Spleen (tissue), 7 donors: ENCODE measurements around the gene AGAP2.

ENCODE experiments used
- POLR2A ChIP-seq, 3 donors: fragments of 450-650 bp; IDR thresholded peaks; one replicate each; pipeline ENCODE4 v1.5.1; 2017; ENCODE audit warnings: antibody characterized with exemption in 3 of 3, mild to moderate bottlenecking in 1 of 3
- POLR2AphosphoS5 ChIP-seq, 3 donors: sonication (generic); formaldehyde crosslinking; IDR thresholded peaks; one replicate each; pipeline ENCODE4 v1.5.1; 2017; ENCODE audit warnings: antibody characterized with exemption in 3 of 3
- TF ChIP-seq, protein P1 (sequence below), 11 experiments: fragments of 200-600 bp in 7 of 11; fragments of 450-650 bp in 4 of 11; sonication (generic) in 4 of 11; IDR thresholded peaks in 8 of 11; conservative IDR thresholded peaks in 3 of 11; 1 replicate in 7 of 11; 2 replicates in 4 of 11; pipeline versions ENCODE4 v1.4.0 to v1.8.0; 2016 to 2021; ENCODE audit warnings: antibody characterized with exemption in 11 of 11, inconsistent platforms in 4 of 11, mild to moderate bottlenecking in 1 of 11
- donor health status: DM: no; HTN: no; CAD: no; lungs with moderate emphysema.
- donor health status: DM: no; HTN: no; CAD: no.
- donor health status: DM: no; HTN: no; CAD: no.

DNA sequence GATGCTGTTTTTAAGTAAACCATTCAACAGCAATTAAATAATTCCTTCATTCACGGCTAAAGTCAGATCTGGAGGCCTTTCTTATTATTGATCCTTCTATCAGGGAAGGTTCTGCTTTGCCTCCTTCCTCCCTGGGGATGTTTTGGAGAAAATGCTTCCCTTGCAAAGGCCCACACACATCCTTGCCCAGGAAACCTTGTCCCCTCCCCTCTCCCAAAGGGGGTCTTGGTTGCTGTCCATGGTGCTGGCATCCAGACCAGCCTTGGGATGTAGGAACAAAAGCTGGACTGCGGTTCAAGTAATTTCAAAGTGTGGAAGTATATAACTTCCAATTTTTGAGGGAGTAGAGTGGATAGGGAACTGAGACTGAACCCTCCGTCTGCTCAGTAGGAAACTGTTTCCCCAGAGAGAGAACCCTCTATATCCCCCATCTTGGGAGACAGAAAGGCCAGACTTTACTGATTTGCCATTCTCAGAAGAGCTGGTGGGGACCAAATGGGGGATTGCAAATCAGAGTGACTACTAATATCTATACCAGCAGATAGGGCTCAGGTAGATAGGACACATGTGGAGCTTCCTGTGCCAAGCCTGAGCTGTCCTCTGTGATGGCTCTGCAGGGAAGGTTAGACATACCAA is 21.9 kb upstream of the AGAP2 start:
- TF ChIP-seq, protein P1, sequence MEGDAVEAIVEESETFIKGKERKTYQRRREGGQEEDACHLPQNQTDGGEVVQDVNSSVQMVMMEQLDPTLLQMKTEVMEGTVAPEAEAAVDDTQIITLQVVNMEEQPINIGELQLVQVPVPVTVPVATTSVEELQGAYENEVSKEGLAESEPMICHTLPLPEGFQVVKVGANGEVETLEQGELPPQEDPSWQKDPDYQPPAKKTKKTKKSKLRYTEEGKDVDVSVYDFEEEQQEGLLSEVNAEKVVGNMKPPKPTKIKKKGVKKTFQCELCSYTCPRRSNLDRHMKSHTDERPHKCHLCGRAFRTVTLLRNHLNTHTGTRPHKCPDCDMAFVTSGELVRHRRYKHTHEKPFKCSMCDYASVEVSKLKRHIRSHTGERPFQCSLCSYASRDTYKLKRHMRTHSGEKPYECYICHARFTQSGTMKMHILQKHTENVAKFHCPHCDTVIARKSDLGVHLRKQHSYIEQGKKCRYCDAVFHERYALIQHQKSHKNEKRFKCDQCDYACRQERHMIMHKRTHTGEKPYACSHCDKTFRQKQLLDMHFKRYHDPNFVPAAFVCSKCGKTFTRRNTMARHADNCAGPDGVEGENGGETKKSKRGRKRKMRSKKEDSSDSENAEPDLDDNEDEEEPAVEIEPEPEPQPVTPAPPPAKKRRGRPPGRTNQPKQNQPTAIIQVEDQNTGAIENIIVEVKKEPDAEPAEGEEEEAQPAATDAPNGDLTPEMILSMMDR (IDR thresholded peaks at IDR 0.05 in 8 of 11, conservative IDR thresholded peaks at IDR 0.05 in 3 of 11): no peak
- TF ChIP-seq POLR2AphosphoS5 (IDR thresholded peaks at IDR 0.05): no peak
- no peak for TF ChIP-seq POLR2A (IDR thresholded peaks at IDR 0.05)
